ENCODE data around the gene ZSWIM6. TPM values are rescaled to one million over a fixed set of nuclear protein-coding genes. Genes with fewer than 3 reads are reported as not detected.

Gene ZSWIM6
- total and polyA plus RNA-seq, 2 experiments from 2014 or later, result 3.9 to 6.0 TPM

GRCh38 chr5:61525512-61526206 is 193.6 kb downstream of the ZSWIM6 start:
- H2AFZ ChIP-seq, result no peak overlapping the region
- no peaks in the 10 kb centered on the region for H3K27me3 Mint-ChIP-seq (ENCODE audit: insufficient read depth, low read depth, poor library complexity)
- H3K9me3 Mint-ChIP-seq, result no peaks in the 10 kb centered on the region
- H3K79me2 ChIP-seq (replicated peaks; ENCODE audit: insufficient read depth), result no peaks in the 10 kb centered on the region
- no peak overlapping the region for H3K27ac Mint-ChIP-seq
- DNase-seq (ENCODE audit: low spot score) (peak; percentile 21), ATAC-seq (peak; percentile 42; the same call in 2 of the 3 replicates)
- H3K4me3 ChIP-seq, result no peak overlapping the region
- H4K20me1 ChIP-seq (replicated peaks; ENCODE audit: insufficient read depth), result no peaks in the 10 kb centered on the region; the same call in 1 of the 2 replicates
- no peaks in the 10 kb centered on the region for H3K36me3 ChIP-seq (ENCODE audit: insufficient read depth)
- peaks cover 9% of the 10 kb centered on the region for H3K4me1 Mint-ChIP-seq
- H3K4me3 Mint-ChIP-seq, result no peak overlapping the region
- H3F3A ChIP-seq (replicated peaks; ENCODE audit: low read depth), result no peaks in the 10 kb centered on the region
- H3K4me2 ChIP-seq, result no peak overlapping the region
- no peak for TF ChIP-seq STAT1 (IDR thresholded peaks at IDR 0.05; ENCODE audit: unreplicated experiment)
- no peak for TF ChIP-seq CREB1 (CRISPR knock-in tag; IDR thresholded peaks at IDR 0.05; ENCODE audit: low read depth)
- no peak for TF ChIP-seq JUNB (IDR thresholded peaks at IDR 0.05; ENCODE audit: unreplicated experiment)
- TF ChIP-seq, protein P1, sequence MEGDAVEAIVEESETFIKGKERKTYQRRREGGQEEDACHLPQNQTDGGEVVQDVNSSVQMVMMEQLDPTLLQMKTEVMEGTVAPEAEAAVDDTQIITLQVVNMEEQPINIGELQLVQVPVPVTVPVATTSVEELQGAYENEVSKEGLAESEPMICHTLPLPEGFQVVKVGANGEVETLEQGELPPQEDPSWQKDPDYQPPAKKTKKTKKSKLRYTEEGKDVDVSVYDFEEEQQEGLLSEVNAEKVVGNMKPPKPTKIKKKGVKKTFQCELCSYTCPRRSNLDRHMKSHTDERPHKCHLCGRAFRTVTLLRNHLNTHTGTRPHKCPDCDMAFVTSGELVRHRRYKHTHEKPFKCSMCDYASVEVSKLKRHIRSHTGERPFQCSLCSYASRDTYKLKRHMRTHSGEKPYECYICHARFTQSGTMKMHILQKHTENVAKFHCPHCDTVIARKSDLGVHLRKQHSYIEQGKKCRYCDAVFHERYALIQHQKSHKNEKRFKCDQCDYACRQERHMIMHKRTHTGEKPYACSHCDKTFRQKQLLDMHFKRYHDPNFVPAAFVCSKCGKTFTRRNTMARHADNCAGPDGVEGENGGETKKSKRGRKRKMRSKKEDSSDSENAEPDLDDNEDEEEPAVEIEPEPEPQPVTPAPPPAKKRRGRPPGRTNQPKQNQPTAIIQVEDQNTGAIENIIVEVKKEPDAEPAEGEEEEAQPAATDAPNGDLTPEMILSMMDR (conservative IDR thresholded peaks at IDR 0.05; ENCODE audit: low read depth in 2 of 2), result no peak
- TF ChIP-seq EZH2 (IDR thresholded peaks at IDR 0.05; ENCODE audit: low read depth, unreplicated experiment), result no peak
- no peak for TF ChIP-seq REST (IDR thresholded peaks at IDR 0.05; ENCODE audit: unreplicated experiment)
- TF ChIP-seq POLR2AphosphoS5 (IDR thresholded peaks at IDR 0.05; ENCODE audit: low read depth), result no peak
- TF ChIP-seq ZNF114 (CRISPR knock-in tag; IDR thresholded peaks at IDR 0.05), result no peak
- TF ChIP-seq NANOG (IDR thresholded peaks at IDR 0.05; ENCODE audit: borderline replicate concordance), result no peak
- TF ChIP-seq, protein P2, sequence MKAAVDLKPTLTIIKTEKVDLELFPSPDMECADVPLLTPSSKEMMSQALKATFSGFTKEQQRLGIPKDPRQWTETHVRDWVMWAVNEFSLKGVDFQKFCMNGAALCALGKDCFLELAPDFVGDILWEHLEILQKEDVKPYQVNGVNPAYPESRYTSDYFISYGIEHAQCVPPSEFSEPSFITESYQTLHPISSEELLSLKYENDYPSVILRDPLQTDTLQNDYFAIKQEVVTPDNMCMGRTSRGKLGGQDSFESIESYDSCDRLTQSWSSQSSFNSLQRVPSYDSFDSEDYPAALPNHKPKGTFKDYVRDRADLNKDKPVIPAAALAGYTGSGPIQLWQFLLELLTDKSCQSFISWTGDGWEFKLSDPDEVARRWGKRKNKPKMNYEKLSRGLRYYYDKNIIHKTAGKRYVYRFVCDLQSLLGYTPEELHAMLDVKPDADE (IDR thresholded peaks at IDR 0.05), result no peak
- TF ChIP-seq, protein P3, sequence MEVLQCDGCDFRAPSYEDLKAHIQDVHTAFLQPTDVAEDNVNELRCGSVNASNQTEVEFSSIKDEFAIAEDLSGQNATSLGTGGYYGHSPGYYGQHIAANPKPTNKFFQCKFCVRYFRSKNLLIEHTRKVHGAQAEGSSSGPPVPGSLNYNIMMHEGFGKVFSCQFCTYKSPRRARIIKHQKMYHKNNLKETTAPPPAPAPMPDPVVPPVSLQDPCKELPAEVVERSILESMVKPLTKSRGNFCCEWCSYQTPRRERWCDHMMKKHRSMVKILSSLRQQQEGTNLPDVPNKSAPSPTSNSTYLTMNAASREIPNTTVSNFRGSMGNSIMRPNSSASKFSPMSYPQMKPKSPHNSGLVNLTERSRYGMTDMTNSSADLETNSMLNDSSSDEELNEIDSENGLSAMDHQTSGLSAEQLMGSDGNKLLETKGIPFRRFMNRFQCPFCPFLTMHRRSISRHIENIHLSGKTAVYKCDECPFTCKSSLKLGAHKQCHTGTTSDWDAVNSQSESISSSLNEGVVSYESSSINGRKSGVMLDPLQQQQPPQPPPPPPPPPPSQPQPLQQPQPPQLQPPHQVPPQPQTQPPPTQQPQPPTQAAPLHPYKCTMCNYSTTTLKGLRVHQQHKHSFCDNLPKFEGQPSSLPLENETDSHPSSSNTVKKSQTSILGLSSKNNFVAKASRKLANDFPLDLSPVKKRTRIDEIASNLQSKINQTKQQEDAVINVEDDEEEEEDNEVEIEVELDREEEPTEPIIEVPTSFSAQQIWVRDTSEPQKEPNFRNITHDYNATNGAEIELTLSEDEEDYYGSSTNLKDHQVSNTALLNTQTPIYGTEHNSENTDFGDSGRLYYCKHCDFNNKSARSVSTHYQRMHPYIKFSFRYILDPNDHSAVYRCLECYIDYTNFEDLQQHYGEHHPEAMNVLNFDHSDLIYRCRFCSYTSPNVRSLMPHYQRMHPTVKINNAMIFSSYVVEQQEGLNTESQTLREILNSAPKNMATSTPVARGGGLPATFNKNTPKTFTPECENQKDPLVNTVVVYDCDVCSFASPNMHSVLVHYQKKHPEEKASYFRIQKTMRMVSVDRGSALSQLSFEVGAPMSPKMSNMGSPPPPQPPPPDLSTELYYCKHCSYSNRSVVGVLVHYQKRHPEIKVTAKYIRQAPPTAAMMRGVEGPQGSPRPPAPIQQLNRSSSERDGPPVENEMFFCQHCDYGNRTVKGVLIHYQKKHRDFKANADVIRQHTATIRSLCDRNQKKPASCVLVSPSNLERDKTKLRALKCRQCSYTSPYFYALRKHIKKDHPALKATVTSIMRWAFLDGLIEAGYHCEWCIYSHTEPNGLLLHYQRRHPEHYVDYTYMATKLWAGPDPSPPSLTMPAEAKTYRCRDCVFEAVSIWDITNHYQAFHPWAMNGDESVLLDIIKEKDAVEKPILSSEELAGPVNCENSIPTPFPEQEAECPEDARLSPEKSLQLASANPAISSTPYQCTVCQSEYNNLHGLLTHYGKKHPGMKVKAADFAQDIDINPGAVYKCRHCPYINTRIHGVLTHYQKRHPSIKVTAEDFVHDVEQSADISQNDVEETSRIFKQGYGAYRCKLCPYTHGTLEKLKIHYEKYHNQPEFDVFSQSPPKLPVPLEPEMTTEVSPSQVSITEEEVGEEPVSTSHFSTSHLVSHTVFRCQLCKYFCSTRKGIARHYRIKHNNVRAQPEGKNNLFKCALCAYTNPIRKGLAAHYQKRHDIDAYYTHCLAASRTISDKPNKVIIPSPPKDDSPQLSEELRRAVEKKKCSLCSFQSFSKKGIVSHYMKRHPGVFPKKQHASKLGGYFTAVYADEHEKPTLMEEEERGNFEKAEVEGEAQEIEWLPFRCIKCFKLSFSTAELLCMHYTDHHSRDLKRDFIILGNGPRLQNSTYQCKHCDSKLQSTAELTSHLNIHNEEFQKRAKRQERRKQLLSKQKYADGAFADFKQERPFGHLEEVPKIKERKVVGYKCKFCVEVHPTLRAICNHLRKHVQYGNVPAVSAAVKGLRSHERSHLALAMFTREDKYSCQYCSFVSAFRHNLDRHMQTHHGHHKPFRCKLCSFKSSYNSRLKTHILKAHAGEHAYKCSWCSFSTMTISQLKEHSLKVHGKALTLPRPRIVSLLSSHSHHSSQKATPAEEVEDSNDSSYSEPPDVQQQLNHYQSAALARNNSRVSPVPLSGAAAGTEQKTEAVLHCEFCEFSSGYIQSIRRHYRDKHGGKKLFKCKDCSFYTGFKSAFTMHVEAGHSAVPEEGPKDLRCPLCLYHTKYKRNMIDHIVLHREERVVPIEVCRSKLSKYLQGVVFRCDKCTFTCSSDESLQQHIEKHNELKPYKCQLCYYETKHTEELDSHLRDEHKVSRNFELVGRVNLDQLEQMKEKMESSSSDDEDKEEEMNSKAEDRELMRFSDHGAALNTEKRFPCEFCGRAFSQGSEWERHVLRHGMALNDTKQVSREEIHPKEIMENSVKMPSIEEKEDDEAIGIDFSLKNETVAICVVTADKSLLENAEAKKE (CRISPR knock-in tag; IDR thresholded peaks at IDR 0.05), result no peak
- TF ChIP-seq EZH2phosphoT487 (IDR thresholded peaks at IDR 0.05; ENCODE audit: unreplicated experiment), result no peak
- no peak for TF ChIP-seq ZNF331 (CRISPR knock-in tag; IDR thresholded peaks at IDR 0.05; ENCODE audit: low read depth)
- no peak overlapping the region for H3K27ac ChIP-seq (ENCODE audit: low read depth)
- no peaks in the 10 kb centered on the region for H3K9me2 ChIP-seq (ENCODE audit: insufficient read depth)
- no peaks in the 10 kb centered on the region for H3K27me3 ChIP-seq (ENCODE audit: insufficient read depth)
- H3K4me1 ChIP-seq (ENCODE audit: insufficient read depth), result no peaks in the 10 kb centered on the region
- H3K36me3 Mint-ChIP-seq (ENCODE audit: low read depth), result no peaks in the 10 kb centered on the region; the same call in 2 of the 3 replicates

Measured in GM23338 (cell line).